NCI-H82 (cell line): ENCODE measurements around the gene GFY.
A peak's percentile ranks its signal among the peaks of the same experiment; 100 is the strongest.

Experiments
- DNase-seq: peaks from one replicate; lab custom pipeline; 2025; lab: John Stamatoyannopoulos, UW

GFY gene

DNA sequence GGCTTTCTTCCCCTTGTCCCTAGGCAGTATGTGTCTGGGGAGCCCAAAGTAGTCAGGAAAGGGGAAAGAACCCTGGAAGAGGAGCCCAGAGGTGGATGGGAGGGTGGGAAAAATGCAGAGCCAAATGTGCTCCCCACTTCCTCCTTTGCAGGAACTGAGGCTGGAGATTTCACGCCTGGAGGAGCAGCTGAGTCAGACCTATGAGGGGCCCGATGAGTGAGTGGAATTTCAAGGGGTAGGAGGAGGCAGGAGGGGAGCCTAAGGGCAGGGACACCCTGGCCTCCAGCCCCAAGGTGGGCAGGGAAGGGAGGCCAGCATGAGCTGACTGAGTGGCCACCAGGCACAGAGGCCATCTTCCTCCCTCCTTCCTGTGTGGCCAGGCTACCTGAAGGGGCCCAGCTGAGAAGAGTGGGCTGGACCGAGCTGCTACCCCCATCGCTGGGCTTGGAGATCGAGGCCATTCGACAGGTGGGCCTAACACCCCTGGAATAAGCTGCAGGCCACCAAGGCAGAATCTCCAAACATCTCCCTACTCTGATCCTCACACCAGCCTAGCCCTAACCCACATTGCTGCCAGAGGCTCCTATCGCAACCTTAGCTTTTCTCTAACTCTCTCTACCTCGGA lies 16.3 kb upstream of the GFY start:
- DNase-seq: no peak

DNA sequence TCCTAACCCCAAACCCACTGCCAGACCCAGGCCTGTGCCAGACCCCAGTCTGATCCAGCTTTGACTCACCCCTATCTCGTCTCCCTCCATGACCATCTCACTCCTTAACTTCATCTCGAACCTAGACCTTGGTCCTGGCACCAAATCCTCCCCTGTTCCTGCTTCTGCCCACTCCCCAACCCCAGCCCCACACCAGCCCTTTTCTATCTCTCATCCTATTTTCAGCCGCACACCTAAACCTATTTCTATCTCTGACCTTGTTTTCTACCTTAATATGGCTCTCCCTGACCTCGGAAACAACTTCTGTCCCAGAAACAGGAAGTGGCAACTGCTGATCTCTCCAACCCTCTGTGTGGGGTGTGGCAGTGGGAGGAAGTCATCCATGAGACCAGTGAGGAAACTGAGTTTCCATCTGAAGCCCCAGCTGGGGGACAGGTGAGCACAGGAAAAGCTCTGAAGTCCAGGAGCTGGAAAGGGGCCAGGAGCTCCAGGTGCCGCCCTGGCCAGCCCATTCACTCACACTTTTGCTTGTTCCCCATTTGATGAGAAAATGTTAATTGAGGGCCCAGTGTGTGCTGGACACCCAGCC lies 15.7 kb upstream of the GFY start:
- DNase-seq: no peak

DNA sequence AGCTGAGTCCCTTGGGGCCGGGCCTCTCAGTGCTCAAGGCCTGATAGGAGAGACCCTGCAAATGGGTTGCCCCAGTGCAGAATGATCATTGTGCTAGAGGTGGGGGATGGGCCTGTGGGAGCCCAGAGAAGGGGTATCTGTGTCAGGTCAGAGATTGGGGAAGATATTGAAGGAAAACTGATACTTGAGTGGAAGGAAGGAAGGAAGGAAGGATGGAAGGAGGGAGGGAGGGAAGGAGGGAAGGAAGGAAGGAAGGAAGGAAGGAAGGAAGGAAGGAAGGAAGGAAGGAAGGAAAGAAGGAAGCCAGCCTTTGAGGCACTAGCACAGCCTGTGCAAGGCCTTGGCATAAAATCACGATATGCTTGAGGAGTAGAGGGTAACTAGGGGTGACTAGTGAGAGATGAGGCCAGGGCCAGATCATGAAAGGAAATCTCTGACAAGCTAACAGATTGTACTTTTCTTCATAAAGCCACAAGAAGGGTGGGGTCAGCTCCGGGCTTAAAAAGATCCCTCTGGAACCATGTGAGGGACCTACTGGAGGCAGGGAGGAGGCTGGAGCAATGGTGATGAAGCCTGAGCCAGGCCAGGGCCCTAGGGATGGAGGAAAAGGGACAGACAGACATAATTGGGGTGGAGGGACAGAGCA lies 13.4 kb upstream of the GFY start:
- DNase-seq: no peak

- DNase-seq: peak; percentile 96
Observed at GRCh38 chr19:49413348-49413747, 11.8 kb upstream of the GFY start.

- DNase-seq: no peak
Observed at GRCh38 chr19:49414256-49414655, 10.9 kb upstream of the GFY start.

DNA sequence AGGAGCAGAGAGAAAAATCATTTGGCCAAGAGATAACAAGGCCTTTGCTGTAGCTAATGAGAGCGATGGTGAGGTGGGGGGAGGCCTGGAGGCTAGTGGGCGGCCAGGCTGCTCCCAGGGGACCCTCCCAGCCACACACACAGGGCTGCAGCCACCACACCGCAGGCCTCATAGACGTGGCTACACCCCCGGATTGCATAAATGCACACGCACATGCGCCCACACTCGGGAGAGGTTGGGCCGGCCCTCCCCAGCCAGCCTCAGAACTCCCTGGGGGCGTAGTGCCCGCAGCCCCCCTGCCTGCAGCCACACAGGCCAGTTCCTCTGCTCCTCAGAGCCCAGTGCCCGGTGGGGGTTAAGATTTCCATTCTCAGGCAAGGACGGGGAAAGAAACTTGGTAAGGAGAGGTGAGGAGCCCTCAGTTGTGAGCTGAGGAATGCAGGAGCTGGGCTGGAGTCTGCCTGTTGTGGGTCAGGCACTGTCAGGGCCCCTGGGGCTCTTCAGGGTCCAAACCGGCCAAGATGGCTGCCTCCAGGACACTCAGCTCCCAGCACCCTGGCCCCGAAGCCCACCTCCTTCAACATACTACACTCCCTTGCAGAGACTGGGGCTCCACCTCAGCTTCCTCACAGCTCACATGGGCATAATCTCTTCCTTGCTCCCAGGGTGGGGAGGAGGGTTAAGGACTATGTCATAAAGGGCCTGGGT lies 9.9 kb upstream of the GFY start:
- DNase-seq: peak; percentile 43

GRCh38 chr19:49415810-49416200 lies 9.4 kb upstream of the GFY start:
- DNase-seq: peak; percentile 52

GRCh38 chr19:49417088-49417487 lies 8.1 kb upstream of the GFY start:
- no peak for DNase-seq

DNA sequence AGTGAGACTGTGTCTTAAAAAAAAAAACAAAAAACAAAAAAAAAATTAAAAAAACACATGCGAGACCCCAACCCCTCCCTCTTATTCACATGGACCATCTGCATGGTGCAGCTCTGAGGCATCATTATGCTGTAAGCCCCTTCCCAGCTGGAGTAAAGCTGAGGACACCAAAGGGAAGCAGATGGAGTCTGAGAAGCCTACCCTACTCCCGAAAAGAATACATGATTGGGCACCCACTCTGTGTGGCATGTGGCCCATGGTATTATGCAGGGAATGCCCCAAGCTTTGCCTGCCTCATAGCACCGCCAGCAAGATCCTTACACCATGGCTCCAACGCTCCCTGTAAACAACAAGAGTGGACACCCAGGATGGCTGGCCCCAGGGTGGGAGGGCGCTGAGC lies 6.7 kb upstream of the GFY start:
- DNase-seq: peak; percentile 58

- no peak for DNase-seq
Observed at GRCh38 chr19:49419173-49419572, 6.0 kb upstream of the GFY start.

GRCh38 chr19:49420227-49420626 lies 5.0 kb upstream of the GFY start:
- no peak for DNase-seq

GRCh38 chr19:49421039-49421877 lies 3.9 kb upstream of the GFY start:
- DNase-seq: peak; percentile 95

DNA sequence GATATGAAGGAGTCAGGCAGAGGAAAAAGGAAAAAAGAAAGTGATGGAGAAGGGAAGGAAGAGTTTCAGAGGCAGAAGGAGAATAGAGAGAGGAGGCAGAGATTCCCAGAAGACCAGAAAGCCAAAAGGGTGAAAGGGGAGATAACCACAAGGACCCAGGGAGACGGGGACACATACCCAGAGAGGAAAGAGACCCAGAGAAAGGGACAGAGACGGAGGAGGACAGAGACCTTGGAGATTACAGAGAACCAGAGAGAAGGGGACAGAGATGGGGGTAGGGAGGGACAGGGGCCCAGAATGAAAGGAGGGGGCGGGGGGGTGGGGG lies 3.3 kb upstream of the GFY start:
- no peak for DNase-seq

- DNase-seq: peak; percentile 77
Observed at GRCh38 chr19:49422407-49423070, 2.6 kb upstream of the GFY start.

DNA sequence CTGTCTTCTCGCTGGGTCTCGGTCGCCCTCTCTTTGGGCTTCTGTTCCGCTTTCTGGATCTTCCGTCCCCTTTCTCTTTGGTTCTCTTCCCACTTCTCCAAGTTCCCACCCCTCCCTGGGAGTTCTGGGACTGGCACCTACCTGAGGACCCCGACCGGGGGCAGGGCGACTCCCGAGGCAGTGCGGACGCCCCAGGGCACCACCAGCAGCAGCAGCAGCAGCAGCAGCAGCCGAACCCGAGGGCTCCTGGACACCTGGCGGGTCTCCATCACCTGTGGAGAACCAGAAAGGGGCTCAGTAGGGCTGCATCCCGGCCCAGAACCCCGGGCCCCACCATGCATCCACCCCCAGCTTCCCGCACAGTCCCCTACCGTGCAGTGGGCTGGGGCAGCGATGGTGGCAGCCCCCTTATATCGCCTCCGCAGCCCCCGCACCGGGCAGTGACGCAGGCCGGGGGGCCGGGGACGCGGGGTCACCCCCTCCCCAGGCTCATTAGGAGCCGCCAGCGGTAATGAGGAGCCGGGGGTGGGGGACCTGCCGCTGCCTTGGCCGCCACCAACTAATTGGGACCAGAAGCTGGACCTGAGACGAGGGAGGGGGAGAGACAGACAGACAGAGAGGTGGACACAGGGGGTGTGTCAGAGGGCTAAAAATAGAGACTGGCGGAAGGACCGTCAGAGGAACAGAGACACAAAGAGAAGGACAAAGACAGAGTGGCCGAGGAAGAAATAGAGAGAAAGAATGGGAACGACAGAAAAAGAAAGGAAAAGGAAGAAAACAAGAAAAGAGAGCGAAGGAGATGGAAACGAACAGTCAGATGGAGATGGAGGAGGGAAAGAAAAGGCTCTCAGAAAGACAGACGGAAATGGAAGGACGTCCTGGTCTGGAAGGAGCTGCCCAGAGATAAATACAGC lies 1.9 kb upstream of the GFY start, which contains the start of gene PTH2:
Gene PTH2 (minus strand): TSS at position 371 of the 914 bp plus-strand sequence. CDS start 102 bp downstream, at position 269.
- no peak for DNase-seq

- no peak for DNase-seq
Observed at GRCh38 chr19:49423985-49424303, 1.2 kb upstream of the GFY start.

DNA sequence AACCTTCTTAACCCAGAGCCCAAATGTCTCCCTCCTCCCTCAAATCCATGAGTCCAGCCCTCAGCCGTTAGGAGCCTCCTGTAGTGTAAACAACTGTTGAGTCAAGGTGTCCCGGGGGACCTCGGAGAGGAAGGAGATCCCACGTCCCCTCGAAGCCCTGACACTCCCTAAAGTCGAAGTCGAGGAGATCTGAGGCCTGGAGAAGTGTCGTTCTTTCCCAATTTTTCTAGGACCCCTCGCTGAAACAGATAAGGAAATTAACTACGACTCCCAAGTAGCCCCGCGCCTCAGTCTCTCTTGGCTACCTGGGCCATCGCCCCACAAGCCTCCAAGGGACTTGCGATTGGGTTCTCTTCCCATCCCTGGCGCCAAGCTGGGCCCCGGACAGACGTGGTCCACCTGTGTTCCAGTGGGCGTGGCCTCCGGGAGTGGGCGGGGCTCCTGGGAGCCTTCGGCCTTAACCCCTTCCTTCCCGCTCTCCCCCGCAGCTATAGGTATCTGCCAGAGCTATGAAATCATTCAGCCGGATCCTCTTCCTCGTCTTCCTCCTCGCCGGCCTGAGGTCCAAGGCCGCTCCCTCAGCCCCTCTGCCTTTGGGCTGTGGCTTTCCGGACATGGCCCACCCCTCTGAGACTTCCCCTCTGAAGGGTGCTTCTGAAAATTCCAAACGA lies 869 bp downstream of the GFY start:
- DNase-seq: peak; percentile 79

DNA sequence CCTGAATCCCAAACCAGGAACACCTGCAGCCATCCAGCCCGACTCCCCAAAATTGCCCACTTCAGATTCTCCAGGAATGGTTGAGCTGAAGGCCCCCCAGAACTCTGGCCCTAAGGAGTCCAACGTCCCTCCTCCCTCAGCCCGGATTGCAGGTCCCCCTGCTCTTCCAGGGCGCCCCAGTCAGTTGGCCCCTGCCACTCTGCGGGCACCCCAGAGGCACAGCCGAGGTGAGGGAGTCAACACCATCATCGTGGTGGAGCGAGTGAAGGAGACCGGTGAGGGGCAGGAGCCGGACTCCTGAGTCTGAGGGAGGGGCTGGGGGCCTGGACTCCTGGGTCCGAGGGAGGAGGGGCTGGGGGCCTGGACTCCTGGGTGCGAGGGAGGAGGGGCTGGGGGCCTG lies 2.2 kb downstream of the GFY start:
- no peak for DNase-seq

DNA sequence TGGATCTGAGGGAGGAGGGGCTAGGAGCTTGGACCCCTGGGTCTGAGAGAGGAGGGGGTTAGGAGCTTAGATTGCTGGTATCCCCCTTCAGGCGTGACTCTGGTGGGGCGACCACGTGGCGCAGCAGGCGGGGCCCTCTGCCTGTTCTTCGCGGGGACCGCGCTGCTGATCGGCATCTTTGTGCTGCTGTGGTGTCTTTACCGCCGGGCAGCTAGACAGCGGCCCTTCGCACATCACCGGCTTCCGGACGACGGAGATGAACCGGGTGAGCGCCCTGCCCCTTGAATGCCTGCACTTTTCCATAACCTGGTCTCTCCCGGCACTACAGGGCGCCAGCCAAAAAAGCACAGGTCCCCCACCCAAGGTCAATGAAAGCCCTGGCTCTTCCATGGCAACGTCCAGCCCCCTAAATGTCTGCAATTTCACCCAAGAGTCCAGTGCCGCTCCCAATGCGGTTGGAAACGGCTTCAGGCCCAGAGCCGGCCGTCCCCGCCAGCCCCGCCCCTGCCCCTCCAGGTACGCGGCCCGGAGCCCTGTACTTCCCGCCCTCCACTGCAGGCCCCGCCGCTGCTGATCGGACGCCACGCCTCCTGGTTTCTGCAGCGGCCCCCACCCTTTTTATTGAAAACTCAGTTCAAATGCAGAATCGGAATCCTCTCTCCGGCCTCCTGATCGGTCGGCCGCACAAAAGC lies 2.8 kb downstream of the GFY start:
- DNase-seq: peak; percentile 25
